HepG2 (cell line): ENCODE measurements around the gene ABI3BP. TPM values are rescaled to one million over a fixed set of nuclear protein-coding genes. Genes with fewer than 3 reads are reported as not detected.

Experiments
- ATAC-seq: fragments of 200-7000 bp; cut with Tn5 transposase; 3 replicates; pipeline ENCODE4 v1.9.1; 2020; ENCODE audit warnings: mild to moderate bottlenecking, moderate library complexity
- BruUV-seq: library from RNA; stranded (reverse); fragments of 400-500 nt; replicated peaks from 2 replicates; lab custom pipeline; 2021; lab: Mats Ljungman, UMichigan
- CTCF ChIA-PET: fragments of 300-600 bp; formaldehyde crosslinking; extraction: SDS; loops from one replicate; lab custom pipeline; 2021; ENCODE audit warnings: low total read pairs, inconsistent platforms, low intra/inter-chr PET ratio; lab: Yijun Ruan, JAX
- POLR2A ChIA-PET: fragments of 350-600 bp; sonication (Branson Sonifier 250); formaldehyde crosslinking; loops from one replicate; lab custom pipeline; 2020; ENCODE audit warnings: antibody characterized with exemption, inconsistent platforms; lab: Yijun Ruan, JAX
- DNase-seq: peaks from one replicate; pipeline ENCODE4 v3.0.0-alpha.2; 2015; ENCODE audit warnings: low spot score
- FAIRE-seq: peaks from 3 replicates; lab custom pipeline; 2011; peaks lifted over from hg19 to GRCh38; lab: Jason Lieb, UNC
- H2AFZ ChIP-seq: one replicate; pipeline ENCODE4 v1.6.1; 2011; ENCODE audit warnings: low read length, inconsistent platforms
- H3K27ac ChIP-seq: fragments of 300-600 bp; 3 replicates; pipeline ENCODE4 v1.8.0; 2011; ENCODE audit warnings: mixed run types, mild to moderate bottlenecking, mixed read lengths, low read length, inconsistent platforms; ENCODE audit not compliant: insufficient read depth; ENCODE audit errors: extremely low read length
- H3K27me3 ChIP-seq, 2 experiments: fragments of 200-600 bp in 1 of 2; 2 replicates in 1 of 2; 3 replicates in 1 of 2; pipeline versions ENCODE4 v1.6.0 to v1.8.0; 2011; ENCODE audit warnings: low read length in 2 of 2, mild to moderate bottlenecking in 2 of 2, moderate library complexity in 2 of 2, inconsistent platforms in 1 of 2; ENCODE audit not compliant: insufficient read depth in 2 of 2, control insufficient read depth in 1 of 2
- H3K36me3 ChIP-seq, 2 experiments: fragments of 200-600 bp in 1 of 2; replicated peaks in 1 of 2; 2 replicates in 1 of 2; 3 replicates in 1 of 2; pipeline versions ENCODE4 v1.5.1 to v1.8.0; 2011; ENCODE audit warnings: low read length in 2 of 2, inconsistent platforms in 1 of 2; ENCODE audit not compliant: insufficient read depth in 2 of 2, control insufficient read depth in 1 of 2
- H3K4me1 ChIP-seq: 2 replicates; pipeline ENCODE4 v1.5.1; 2012; ENCODE audit warnings: low read length, inconsistent platforms; ENCODE audit not compliant: insufficient read depth
- H3K4me2 ChIP-seq: 2 replicates; pipeline ENCODE4 v1.6.0; 2011; ENCODE audit warnings: low read depth, low read length, inconsistent platforms
- H3K4me3 ChIP-seq, 3 experiments: fragments of 200-600 bp in 1 of 3; sonication (generic), shearing (Covaris generic) in 1 of 3; replicated peaks in 1 of 3; 2 replicates each; pipeline ENCODE4 v1.5.1; 2011 to 2016; ENCODE audit warnings: low read length in 3 of 3, inconsistent platforms in 2 of 3, low read depth in 2 of 3, mild to moderate bottlenecking in 2 of 3, control low read depth in 1 of 3, mixed read lengths in 1 of 3; ENCODE audit not compliant: insufficient read depth in 1 of 3
- H3K79me2 ChIP-seq: one replicate; pipeline ENCODE4 v1.6.1; 2011; ENCODE audit warnings: low read length, inconsistent platforms; ENCODE audit not compliant: insufficient read depth
- H3K9ac ChIP-seq: 2 replicates; pipeline ENCODE4 v1.6.0; 2011; ENCODE audit warnings: mild to moderate bottlenecking, low read depth, low read length, inconsistent platforms; ENCODE audit not compliant: insufficient read depth
- H3K9me3 ChIP-seq: 2 replicates; pipeline ENCODE4 v1.5.1; 2012; ENCODE audit warnings: mild to moderate bottlenecking, low read length
- H4K20me1 ChIP-seq: 2 replicates; pipeline ENCODE4 v1.6.0; 2011; ENCODE audit warnings: inconsistent platforms, mild to moderate bottlenecking, low read length, moderate library complexity; ENCODE audit not compliant: insufficient read depth
- HNF4A ChIP-seq: sonication (generic); formaldehyde crosslinking; IDR thresholded peaks from 2 replicates; pipeline ENCODE4 v1.4.0; 2020; ENCODE audit warnings: missing genetic modification reagents
- MAFF ChIP-seq: IDR thresholded peaks from 2 replicates; pipeline ENCODE4 v1.6.1; 2011; ENCODE audit warnings: low read depth, low read length, improper control_type of control experiment
- MAFK ChIP-seq, 2 experiments: IDR thresholded peaks in 1 of 2; conservative IDR thresholded peaks in 1 of 2; 2 replicates each; pipeline ENCODE4 v1.6.1; 2011; ENCODE audit warnings: improper control_type of control experiment in 2 of 2, low read length in 2 of 2
- SIX1 ChIP-seq: sonication (generic); formaldehyde crosslinking; IDR thresholded peaks from 2 replicates; pipeline ENCODE4 v1.4.0; 2020; ENCODE audit warnings: missing genetic modification reagents, borderline replicate concordance
- ZNF513 ChIP-seq: sonication (generic); formaldehyde crosslinking; conservative IDR thresholded peaks from 2 replicates; pipeline ENCODE4 v1.5.0; 2020; ENCODE audit warnings: missing genetic modification reagents
- ZNF629 ChIP-seq: sonication (generic); formaldehyde crosslinking; conservative IDR thresholded peaks from 2 replicates; pipeline ENCODE4 v1.5.0; 2020; ENCODE audit warnings: missing genetic modification reagents
- WGBS: methylation state at CpG from one replicate; pipeline ENCODE4 v1.1.6; 2017; ENCODE audit warnings: low lambda C conversion rate; 5-methylcytosine and 5-hydroxymethylcytosine counted together
- in situ Hi-C: cut with HindIII; loops from 2 replicates; pipeline ENCODE4 v1.10.0; 2017; ENCODE audit warnings: low pct_unique_long_range_greater_than_20kb; ENCODE audit not compliant: extremely low pct_ligation_motif_present
- intact Hi-C: fragments of 100-400 bp; cut with micrococcal nuclease; formaldehyde crosslinking; loops from one replicate; pipeline ENCODE4 v1.10.0; 2022; ENCODE audit not compliant: unreplicated experiment
- polyA plus RNA-seq, 8 experiments: library from polyadenylated mRNA; depleted of rRNA in 3 of 8; stranded (reverse) in 7 of 8; unstranded in 1 of 8; fragments of >200 nt; fragmentation: Illumina TruSeq in 4 of 8; extraction: Trizol in 4 of 8; gene quantifications; 2 replicates each; pipeline versions ENCODE4 v1.2.1 to v1.2.3, GENCODE V29; 2011 to 2016; ENCODE audit warnings: low read depth in 4 of 8, missing spikeins in 1 of 8, mixed read lengths in 1 of 8; ENCODE audit not compliant: insufficient read depth in 1 of 8
- total RNA-seq, 5 experiments: library from RNA; depleted of rRNA; stranded (reverse); fragments of >200 nt; fragmentation: Illumina TruSeq; extraction: Trizol; gene quantifications; 2 replicates each; pipeline ENCODE4 v1.2.3, GENCODE V29; 2016; ENCODE audit warnings: low read depth in 1 of 5

Gene ABI3BP
- total and polyA plus RNA-seq, 2 of the 13 experiments (the other 11 are each of a cell fraction or from before 2014, with no cell fraction given) = not detected

- TF ChIP-seq SIX1 (CRISPR knock-in tag) (no peak), ZNF629 (peak; percentile 73)
- CTCF ChIA-PET = no interaction called here
- intact Hi-C loops = no loop called here
These were observed 966 bp upstream of the ABI3BP start for GRCh38 chr3:100994187-100994586.

GRCh38 chr3:100992231-100993012 is 799 bp downstream of the ABI3BP start:
- H3K9ac ChIP-seq = no peak overlapping the region
- DNase-seq (no peak), FAIRE-seq (no peak)

More at GRCh38 chr3:100994187-100994586, 966 bp upstream of the ABI3BP start:
- POLR2A ChIA-PET = no interaction called here
- 21% methylated on average over 5 of the region's 5 CpGs for WGBS
- no peak for FAIRE-seq
- H3K9me3 ChIP-seq = no peaks in the 10 kb centered on the region
- H3K36me3 ChIP-seq = no peaks in the 10 kb centered on the region
- no peaks in the 10 kb centered on the region for H3K79me2 ChIP-seq
- DNase-seq = no peak
- no TSS peak for BruUV-seq
- H3K4me2 ChIP-seq = no peak overlapping the region
- peaks cover 14% of the 10 kb centered on the region for H3K4me1 ChIP-seq
- H3K27me3 ChIP-seq = no peaks in the 10 kb centered on the region
- H2AFZ ChIP-seq = no peak overlapping the region
- no peak overlapping the region for H3K9ac ChIP-seq
- no peaks in the 10 kb centered on the region for H4K20me1 ChIP-seq
- no peak overlapping the region for H3K4me3 ChIP-seq
- in situ Hi-C loops = no loop called here
- no peak for ATAC-seq
- no peak overlapping the region for H3K27ac ChIP-seq

More at GRCh38 chr3:100992231-100993012, 799 bp downstream of the ABI3BP start:
- Histone ChIP-seq H3K27me3 (no peaks in the 10 kb centered on the region), H3K79me2 (no peaks in the 10 kb centered on the region), H3K4me1 (peaks cover 14% of the 10 kb centered on the region), H3K4me2 (peak overlapping the region; percentile 49), H3K4me3 (no peak overlapping the region), H3K27ac (no peak overlapping the region), H3K36me3 (no peaks in the 10 kb centered on the region), H3K9me3 (no peaks in the 10 kb centered on the region), H2AFZ (no peak overlapping the region), H4K20me1 (no peaks in the 10 kb centered on the region)
- ChIA-PET POLR2A (no interaction called here), CTCF (no interaction called here)
- TF ChIP-seq HNF4A (CRISPR knock-in tag) = peak; percentile 31; the same call in 1 of the 2 replicates
- TF ChIP-seq MAFF = peak; percentile 56
- TF ChIP-seq MAFK (conservative IDR thresholded peaks at IDR 0.05 in 1 of 2, IDR thresholded peaks at IDR 0.05 in 1 of 2; ENCODE audit: low read length in 2 of 2) = peak; percentile 15 to 69; a peak in 2 of 4 replicates
- no peak for TF ChIP-seq ZNF513 (CRISPR knock-in tag)
- WGBS = 2% methylated on average over 3 of the region's 3 CpGs
- no TSS peak for BruUV-seq
- ATAC-seq = peak; percentile 88
- intact Hi-C loops (no loop called here), in situ Hi-C loops (no loop called here)
